ENCODE results near the gene SUPT20HL1.
"Not testable (repeated sequence)": the region's sequence is repeated elsewhere in the genome, so short reads cannot be mapped to it uniquely, and the experiment has no call there.

SUPT20HL1 gene

GRCh38 chrX:24364326-24364725, 3.9 kb downstream of the SUPT20HL1 start:
- DNase-seq, result no peak

GRCh38 chrX:24364851-24365538, 4.6 kb downstream of the SUPT20HL1 start:
- DNase-seq, result no peak

GRCh38 chrX:24366762-24367400, 6.4 kb downstream of the SUPT20HL1 start:
- DNase-seq, result not testable (repeated sequence)

GRCh38 chrX:24369816-24370215, 9.4 kb downstream of the SUPT20HL1 start:
- DNase-seq, result no peak

GRCh38 chrX:24371391-24371972, 11.0 kb downstream of the SUPT20HL1 start:
- DNase-seq, result peak; percentile 13 to 15

- no peak for DNase-seq
These were observed 11.8 kb downstream of the SUPT20HL1 start for GRCh38 chrX:24372021-24372763.

DNA sequence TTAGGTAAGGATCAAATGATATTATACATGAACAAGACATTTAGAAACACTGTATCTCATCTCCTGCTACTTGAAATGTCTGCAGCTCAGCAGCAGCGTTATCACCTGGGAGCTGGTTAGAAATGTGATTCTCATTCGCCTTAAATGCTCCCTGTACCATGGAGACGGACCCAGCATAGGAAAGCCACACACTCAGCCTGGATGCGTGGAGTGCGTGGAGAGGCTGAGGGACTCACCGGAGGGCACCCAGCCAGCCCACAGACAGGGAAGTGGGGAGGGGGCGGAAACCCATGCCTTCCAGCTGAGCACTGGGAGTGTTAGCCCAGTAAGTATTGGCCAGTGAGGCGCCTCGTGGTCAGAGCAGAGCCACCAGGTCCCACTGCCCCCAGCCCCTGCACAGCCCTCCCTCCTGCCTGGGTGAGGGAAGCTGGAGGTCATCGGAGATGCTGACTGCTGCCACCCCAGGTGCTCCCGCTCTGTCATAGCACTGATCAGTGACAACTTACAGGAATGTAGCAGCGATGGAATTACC, 15.2 kb downstream of the SUPT20HL1 start:
- no peak for DNase-seq

DNA sequence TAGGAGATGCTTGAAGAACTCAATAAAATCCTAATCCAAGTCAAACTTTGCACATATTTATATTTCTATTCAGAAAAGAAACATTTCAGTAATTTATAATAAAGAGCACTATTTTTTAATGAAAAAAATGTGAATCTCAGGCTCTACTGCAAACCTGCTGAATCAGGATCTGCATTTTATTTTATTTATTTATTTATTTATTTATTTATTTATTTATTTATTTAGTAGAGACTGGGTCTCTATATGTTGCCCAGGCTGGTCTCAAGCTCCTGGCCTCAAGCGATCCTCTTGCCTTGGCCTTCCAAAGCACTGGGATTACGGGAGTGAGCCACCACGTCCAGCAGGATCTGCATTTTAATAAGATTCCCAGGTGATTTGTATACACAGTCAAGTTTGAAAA, 16.0 kb downstream of the SUPT20HL1 start:
- DNase-seq, result no peak

DNA sequence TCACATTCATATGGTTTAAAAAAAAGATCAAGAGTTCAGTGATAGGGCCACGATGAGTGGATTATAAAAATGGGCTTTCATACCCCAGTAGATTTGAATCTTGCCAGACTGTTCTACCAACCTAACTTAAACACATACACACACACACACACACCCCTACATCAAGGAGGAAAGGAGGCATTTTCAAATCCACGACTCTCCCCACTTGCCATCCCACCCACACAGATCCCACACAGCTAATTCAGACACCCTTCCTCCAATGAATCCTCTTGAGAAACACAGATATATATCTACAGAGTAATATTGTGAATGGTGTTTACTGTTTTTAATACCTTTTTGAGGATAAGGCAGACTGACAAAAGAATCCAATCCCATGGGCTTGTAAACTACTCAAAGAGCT, 16.8 kb downstream of the SUPT20HL1 start:
- DNase-seq, result no peak

- no peak for DNase-seq
These were observed 17.6 kb downstream of the SUPT20HL1 start for GRCh38 chrX:24377911-24378468.

GRCh38 chrX:24378706-24379105, 18.3 kb downstream of the SUPT20HL1 start:
- DNase-seq, result no peak

- DNase-seq, result no peak
These were observed 20.1 kb downstream of the SUPT20HL1 start for GRCh38 chrX:24380262-24381187.

GRCh38 chrX:24382315-24382714, 21.9 kb downstream of the SUPT20HL1 start:
- DNase-seq, result not testable (repeated sequence)

GRCh38 chrX:24387724-24388123, 27.3 kb downstream of the SUPT20HL1 start:
- no peak for DNase-seq

GRCh38 chrX:24391389-24391788, 30.9 kb downstream of the SUPT20HL1 start:
- no peak for DNase-seq

DNA sequence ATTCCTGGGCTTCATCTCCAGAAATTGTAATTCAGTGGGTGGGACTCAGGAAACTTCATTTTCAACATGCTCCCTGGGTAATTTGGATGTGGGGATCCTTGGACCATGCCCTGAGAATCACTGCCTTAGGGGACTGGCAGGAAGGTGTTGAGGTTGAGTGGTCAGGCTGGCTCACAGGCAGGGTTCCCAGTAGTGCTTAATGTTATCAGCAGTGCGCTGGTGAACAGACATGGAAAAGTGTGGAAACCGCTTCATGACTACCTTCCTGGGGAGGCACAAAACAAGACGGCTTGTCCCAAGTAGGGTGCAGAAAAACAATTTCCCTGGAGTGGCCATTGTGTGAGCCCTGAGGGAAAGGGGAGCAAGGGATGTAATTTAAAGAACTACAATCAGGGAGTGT, 31.4 kb downstream of the SUPT20HL1 start:
- no peak for DNase-seq

DNA sequence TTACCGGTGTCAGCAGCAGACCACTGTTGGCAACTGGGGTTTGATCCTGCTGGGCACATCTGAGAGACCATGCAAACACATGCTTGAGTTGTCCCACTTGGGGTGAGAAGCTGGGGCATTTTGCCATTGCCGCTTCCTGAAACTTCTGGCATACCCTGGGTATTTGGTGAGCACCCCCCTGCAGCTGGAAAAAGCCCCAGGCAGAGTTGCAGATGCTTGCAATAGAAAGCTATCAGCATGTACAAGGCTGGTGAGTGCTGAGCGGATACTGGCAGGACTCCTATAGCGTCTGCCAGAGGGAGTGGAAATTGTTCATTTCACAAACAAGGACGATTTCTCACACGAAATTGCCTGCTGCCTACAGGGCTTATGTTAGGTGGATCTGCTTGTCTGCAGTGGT, 32.3 kb downstream of the SUPT20HL1 start:
- DNase-seq, result no peak

DNA sequence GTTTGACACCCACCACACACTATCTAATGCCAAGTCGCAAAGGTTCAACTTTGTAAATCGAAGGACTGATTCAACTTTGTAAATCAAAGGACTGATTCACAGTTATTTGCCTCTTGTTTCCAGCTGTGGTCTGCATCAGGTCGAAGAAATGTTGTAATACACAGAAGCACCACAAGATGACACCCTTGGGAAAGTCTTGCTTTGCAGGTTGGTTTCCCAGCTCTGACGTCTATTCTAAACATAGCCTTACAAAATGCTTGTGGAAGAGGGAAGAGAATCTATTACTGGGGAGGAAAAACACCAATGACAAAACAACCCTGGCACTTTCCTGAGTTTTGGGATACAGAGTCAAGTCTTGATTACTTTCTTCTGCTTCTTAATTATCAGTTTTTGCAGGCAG, 35.3 kb downstream of the SUPT20HL1 start:
- DNase-seq, result peak; percentile 40 to 46

- peak in 1 of 2 experiments; percentile 8 for DNase-seq
These were observed 35.9 kb downstream of the SUPT20HL1 start for GRCh38 chrX:24396236-24396930.

DNA sequence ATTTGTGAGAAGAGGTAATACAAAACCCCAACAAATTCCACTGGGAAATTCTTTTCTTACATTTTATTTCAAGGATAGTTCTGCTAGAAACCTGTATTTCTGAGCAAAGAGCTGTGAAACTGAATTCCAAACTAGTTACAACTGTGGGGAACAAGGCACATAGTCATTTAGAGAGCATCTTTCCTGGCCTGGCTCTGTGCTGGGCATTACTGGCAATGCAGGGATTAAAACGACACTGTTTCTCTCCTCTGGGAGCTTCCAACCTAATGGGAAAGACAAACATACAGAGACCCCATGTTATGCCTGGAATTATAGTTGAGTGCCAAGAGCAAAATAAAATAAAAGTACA, 36.5 kb downstream of the SUPT20HL1 start:
- no peak for DNase-seq

- DNase-seq, result no peak
These were observed 38.3 kb downstream of the SUPT20HL1 start for GRCh38 chrX:24398766-24399165.
